Colonic mucosa (tissue), 4 donors: ENCODE data around the gene DDR1. TPM values are rescaled to one million over a fixed set of nuclear protein-coding genes. Genes with fewer than 3 reads are reported as not detected.
"Not testable (repeated sequence)": the region's sequence is repeated elsewhere in the genome, so short reads cannot be mapped to it uniquely, and the experiment has no call there.

Source experiments
- DNase-seq: peaks from one replicate; pipeline ENCODE4 v3.0.0-alpha.2; 2020
- H3K27ac ChIP-seq: fragments of 200-600 bp; one replicate; pipeline ENCODE4 v1.8.0; 2021
- H3K27me3 ChIP-seq: fragments of 200-600 bp; one replicate; pipeline ENCODE4 v1.8.0; 2021
- H3K36me3 ChIP-seq: fragments of 200-600 bp; one replicate; pipeline ENCODE4 v1.8.0; 2021
- H3K4me1 ChIP-seq: fragments of 200-600 bp; one replicate; pipeline ENCODE4 v1.8.0; 2021; ENCODE audit warnings: mild to moderate bottlenecking
- H3K4me3 ChIP-seq: fragments of 200-600 bp; one replicate; pipeline ENCODE4 v1.8.0; 2021
- H3K9ac ChIP-seq, 2 donors: one replicate each; pipeline ENCODE4 v1.7.0; 2013; ENCODE audit warnings: control low read depth in 2 of 2, low read depth in 2 of 2, low read length in 2 of 2
- H3K9me3 ChIP-seq: fragments of 200-600 bp; one replicate; pipeline ENCODE4 v1.8.0; 2021
- intact Hi-C: fragments of 100-400 bp; cut with DNase I; formaldehyde crosslinking; loops from one replicate; pipeline ENCODE4 v1.14.1; 2022
- total RNA-seq, 2 donors: library from RNA; stranded (reverse); fragmentation: NEBNext Ultra II Directional in 1 of 2; extraction: Animal tissue kit (Norgen Biotek cat#: 25700) in 1 of 2; gene quantifications; one replicate each; pipeline ENCODE4 v1.2.1, GENCODE V29; 2021
- TF ChIP-seq, protein P1 (sequence below): fragments of 200-600 bp; IDR thresholded peaks from one replicate; pipeline ENCODE4 v1.8.0; 2022; ENCODE audit warnings: antibody characterized with exemption, mild to moderate bottlenecking
- donor health status: healthy.
- donor health status: DM: no; HTN: no; CAD: no.
- donor health status: DM: no; HTN: no; CAD: no.

Gene DDR1
- total RNA-seq, 2 donors from 2014 or later = 261 to 267 TPM

DNA sequence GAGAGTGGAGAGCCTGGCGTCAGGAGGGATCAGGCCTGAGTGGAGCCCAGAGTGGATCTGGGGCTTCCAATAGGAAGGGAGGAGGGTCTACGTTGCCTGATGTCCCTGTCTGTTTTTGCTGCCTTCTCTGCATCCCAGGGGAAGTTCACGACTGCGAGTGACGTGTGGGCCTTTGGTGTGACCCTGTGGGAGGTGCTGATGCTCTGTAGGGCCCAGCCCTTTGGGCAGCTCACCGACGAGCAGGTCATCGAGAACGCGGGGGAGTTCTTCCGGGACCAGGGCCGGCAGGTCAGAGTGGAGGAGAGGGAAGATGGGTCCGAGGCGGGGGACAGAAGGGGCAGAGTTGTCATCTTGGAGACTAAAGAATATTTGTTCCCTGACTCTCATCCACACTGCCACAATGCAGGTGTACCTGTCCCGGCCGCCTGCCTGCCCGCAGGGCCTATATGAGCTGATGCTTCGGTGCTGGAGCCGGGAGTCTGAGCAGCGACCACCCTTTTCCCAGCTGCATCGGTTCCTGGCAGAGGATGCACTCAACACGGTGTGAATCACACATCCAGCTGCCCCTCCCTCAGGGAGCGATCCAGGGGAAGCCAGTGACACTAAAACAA, 14.5 kb downstream of the DDR1 start:
- no peak overlapping the region for H3K9ac ChIP-seq
- H3K4me3 ChIP-seq = no peak overlapping the region
- intact Hi-C loops = no loop called here
- no peaks in the 10 kb centered on the region for H3K9me3 ChIP-seq
- H3K4me1 ChIP-seq = no peaks in the 10 kb centered on the region
- peaks cover 11% of the 10 kb centered on the region for H3K36me3 ChIP-seq
- H3K27ac ChIP-seq = no peak overlapping the region
- no peaks in the 10 kb centered on the region for H3K27me3 ChIP-seq
- TF ChIP-seq, protein P1, sequence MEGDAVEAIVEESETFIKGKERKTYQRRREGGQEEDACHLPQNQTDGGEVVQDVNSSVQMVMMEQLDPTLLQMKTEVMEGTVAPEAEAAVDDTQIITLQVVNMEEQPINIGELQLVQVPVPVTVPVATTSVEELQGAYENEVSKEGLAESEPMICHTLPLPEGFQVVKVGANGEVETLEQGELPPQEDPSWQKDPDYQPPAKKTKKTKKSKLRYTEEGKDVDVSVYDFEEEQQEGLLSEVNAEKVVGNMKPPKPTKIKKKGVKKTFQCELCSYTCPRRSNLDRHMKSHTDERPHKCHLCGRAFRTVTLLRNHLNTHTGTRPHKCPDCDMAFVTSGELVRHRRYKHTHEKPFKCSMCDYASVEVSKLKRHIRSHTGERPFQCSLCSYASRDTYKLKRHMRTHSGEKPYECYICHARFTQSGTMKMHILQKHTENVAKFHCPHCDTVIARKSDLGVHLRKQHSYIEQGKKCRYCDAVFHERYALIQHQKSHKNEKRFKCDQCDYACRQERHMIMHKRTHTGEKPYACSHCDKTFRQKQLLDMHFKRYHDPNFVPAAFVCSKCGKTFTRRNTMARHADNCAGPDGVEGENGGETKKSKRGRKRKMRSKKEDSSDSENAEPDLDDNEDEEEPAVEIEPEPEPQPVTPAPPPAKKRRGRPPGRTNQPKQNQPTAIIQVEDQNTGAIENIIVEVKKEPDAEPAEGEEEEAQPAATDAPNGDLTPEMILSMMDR = no peak
- no peak for DNase-seq

DNA sequence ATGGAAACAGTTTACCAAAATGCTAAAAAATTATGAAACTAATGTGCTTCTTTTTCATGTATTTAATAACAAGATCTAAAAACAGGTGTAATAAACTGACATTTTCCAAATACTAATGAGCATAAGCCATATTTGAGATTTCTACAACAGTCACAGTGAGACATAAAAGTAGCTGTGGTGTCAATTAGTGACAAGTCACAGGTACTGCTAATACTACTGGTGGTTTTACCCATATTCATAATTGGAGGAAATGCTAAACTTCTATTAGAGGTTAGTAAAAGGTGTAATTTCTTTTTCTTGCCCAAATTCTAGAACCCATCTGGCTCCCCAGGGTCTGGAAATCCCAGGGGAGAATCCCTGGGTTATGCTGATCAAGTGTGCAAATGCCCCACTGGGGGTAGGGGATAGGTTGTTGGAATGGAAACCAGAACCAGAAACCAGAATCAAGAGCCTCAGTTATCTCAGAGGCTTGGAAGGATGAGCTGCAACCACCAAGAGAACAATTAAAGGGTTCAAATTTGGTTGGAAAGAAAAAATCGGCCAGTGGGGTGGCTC, 16.6 kb downstream of the DDR1 start:
- peaks cover 11% of the 10 kb centered on the region for H3K36me3 ChIP-seq
- no peak for DNase-seq
- TF ChIP-seq, protein P1 = no peak
- no peaks in the 10 kb centered on the region for H3K27me3 ChIP-seq
- H3K4me1 ChIP-seq = no peaks in the 10 kb centered on the region
- no peaks in the 10 kb centered on the region for H3K9me3 ChIP-seq
- H3K9ac ChIP-seq = no peak overlapping the region
- H3K4me3 ChIP-seq = no peak overlapping the region
- H3K27ac ChIP-seq = no peak overlapping the region
- intact Hi-C loops = no loop called here

DNA sequence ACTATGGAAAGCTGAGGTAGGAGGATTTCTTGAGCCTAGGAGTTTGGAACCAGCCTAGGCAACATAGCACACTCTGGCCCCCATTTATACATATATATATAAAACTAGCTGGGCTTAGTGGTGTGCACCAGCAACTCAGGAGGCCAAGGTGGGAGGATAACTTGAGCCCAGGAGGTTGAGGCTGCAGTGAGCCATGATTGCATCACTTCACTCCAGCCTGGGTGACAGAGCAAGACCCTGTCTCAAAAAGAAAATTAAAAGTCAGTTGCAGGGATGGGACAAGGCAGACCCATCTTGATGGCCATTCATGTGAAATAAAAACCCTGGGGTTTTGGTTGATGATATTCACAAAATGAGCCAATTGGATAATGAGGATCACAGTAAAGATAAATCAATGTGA, 17.1 kb downstream of the DDR1 start:
- peaks cover 11% of the 10 kb centered on the region for H3K36me3 ChIP-seq
- H3K4me3 ChIP-seq = no peak overlapping the region
- TF ChIP-seq, protein P1 = no peak
- H3K4me1 ChIP-seq = no peaks in the 10 kb centered on the region
- H3K9me3 ChIP-seq = no peaks in the 10 kb centered on the region
- no peak overlapping the region for H3K9ac ChIP-seq
- H3K27ac ChIP-seq = no peak overlapping the region
- no peaks in the 10 kb centered on the region for H3K27me3 ChIP-seq
- intact Hi-C loops = no loop called here
- DNase-seq = no peak

DNA sequence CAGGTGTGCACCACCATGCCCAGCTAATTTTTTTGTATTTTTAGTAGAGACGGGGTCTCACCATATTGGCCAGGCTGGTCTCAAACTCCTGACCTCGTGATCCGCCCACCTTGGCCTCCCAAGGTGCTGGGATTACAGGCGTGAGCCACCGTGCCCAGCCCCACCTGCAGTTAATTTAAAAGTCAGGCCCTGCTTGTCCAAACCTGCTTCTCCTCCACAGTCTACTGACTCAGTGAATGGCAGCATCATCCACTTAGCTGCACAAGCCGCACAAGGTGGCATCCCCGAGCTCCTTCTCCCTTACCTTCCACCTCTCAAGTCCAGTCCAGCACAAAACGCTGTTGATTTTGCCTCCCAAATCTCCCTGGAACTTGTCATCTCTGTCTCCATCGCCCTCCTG, 17.9 kb downstream of the DDR1 start:
- H3K9ac ChIP-seq, H3K4me1 ChIP-seq, H3K27me3 ChIP-seq, DNase-seq, H3K27ac ChIP-seq, intact Hi-C loops, H3K9me3 ChIP-seq, H3K4me3 ChIP-seq: not testable (repeated sequence)
- H3K36me3 ChIP-seq = peaks cover 11% of the 10 kb centered on the region

DNA sequence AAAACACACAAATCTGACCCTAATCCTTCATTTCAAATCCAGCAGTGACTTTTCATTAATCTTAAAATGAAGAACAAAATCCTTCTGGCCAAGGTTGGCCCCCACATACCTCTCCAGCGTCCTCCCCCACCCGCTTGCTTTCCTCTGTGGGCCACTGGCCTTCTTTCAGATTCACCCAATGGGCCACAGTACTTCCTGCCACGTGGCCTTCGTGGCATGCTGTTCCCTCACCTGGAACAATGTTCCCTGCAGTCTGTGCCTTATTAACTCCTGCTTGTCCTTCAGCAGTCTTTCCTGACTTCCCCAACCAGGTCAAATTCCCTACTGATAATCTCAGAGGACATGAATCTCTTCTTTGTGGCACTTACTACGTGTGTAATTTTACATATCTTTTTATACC, 18.4 kb downstream of the DDR1 start:
- TF ChIP-seq, protein P1 = no peak
- H3K9me3 ChIP-seq = no peaks in the 10 kb centered on the region
- no peak overlapping the region for H3K27ac ChIP-seq
- peaks cover 7% of the 10 kb centered on the region for H3K36me3 ChIP-seq
- intact Hi-C loops = no loop called here
- H3K4me1 ChIP-seq = no peaks in the 10 kb centered on the region
- no peak overlapping the region for H3K4me3 ChIP-seq
- DNase-seq = no peak
- H3K27me3 ChIP-seq = no peaks in the 10 kb centered on the region
- H3K9ac ChIP-seq = no peak overlapping the region

DNA sequence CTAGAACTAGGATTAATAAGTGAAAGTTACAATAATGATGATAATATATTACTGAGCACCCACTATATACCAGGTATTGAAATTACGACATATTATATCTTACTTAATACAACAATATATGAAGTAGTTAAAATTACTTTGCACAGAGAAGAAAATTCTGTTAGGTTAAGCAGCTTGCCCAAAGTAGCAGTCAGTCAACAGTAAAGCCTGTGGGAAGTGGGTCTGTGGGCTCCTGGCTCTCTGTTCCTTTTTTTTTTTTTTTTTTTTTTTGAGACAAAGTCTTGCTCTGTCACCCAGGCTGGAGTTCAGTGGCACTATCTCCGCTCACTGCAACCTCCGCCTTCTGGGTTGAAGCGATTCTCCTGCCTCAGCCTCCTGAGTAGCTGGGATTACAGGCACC, 18.9 kb downstream of the DDR1 start:
- H3K4me3 ChIP-seq = no peak overlapping the region
- peaks cover 3% of the 10 kb centered on the region for H3K36me3 ChIP-seq
- H3K27ac ChIP-seq = no peak overlapping the region
- DNase-seq = no peak
- no peaks in the 10 kb centered on the region for H3K27me3 ChIP-seq
- TF ChIP-seq, protein P1 = no peak
- no peaks in the 10 kb centered on the region for H3K4me1 ChIP-seq
- intact Hi-C loops = no loop called here
- H3K9me3 ChIP-seq = no peaks in the 10 kb centered on the region
- H3K9ac ChIP-seq = no peak overlapping the region

DNA sequence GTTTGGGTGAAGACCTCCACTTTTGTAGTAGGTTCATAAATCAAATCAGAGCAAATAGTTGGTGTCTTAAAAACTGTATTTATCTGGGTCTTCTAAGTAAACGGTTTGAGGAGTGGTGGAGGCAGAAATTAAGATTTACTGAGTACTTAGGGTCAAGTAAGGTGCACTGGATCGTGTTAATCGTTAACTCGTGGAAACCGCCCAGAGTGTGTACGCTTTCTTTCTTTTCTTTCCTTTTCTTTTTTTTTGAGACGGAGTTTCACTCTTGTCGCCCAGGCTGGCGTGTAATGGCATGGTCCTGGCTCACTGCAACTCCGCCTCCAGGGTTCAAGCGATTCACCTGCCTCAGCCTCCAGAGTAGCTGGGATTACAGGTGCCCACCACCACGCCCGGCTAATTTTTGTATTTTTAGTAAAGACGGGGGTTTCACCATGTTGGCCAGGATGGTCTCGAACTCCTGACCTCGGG, 23.0 kb downstream of the DDR1 start:
- Histone ChIP-seq H3K9ac (peak overlapping the region in 1 of 2 donors; percentile 9), H3K4me3 (peak overlapping the region; percentile 85), H3K27ac (peak overlapping the region; percentile 37)
- H3K27me3 ChIP-seq, H3K4me1 ChIP-seq, H3K9me3 ChIP-seq, intact Hi-C loops, H3K36me3 ChIP-seq: not testable (repeated sequence)
- peak; percentile 67 for DNase-seq
